GM10248 (cell line): ENCODE results near the gene EIF4EBP3.
"Not testable (repeated sequence)": the region's sequence is repeated elsewhere in the genome, so short reads cannot be mapped to it uniquely, and the experiment has no call there.

Experiments
- CTCF ChIA-PET: fragments of 300-600 bp; sonication (Branson Sonifier 250); formaldehyde crosslinking; extraction: SDS; loops from one replicate; lab custom pipeline; 2021; ENCODE audit warnings: antibody characterized with exemption; lab: Yijun Ruan, JAX
- POLR2A ChIA-PET: fragments of 350-650 bp; sonication (Branson Sonifier 250); formaldehyde crosslinking; extraction: SDS; loops from one replicate; lab custom pipeline; 2020; ENCODE audit warnings: antibody characterized with exemption; lab: Yijun Ruan, JAX
- DNase-seq: peaks from one replicate; pipeline ENCODE4 v3.0.0; 2012; ENCODE audit errors: extremely low spot score
- CTCF ChIP-seq: IDR thresholded peaks from 2 replicates; pipeline ENCODE4 v1.5.1; 2012; ENCODE audit warnings: mild to moderate bottlenecking, low read depth; ENCODE audit errors: extremely low read depth, missing control alignments, control extremely low read depth

EIF4EBP3 gene

GRCh38 chr5:140591747-140592372, 44.4 kb downstream of the EIF4EBP3 start:
- TF ChIP-seq CTCF: no peak
- ChIA-PET CTCF (interaction anchor here (0.8 to 1.3 kb wide), 2 partner anchors 27 to 39 kb away, joined by 3 read pairs; no protein-coding TSS in a partner anchor), POLR2A (no interaction called here)
- no peak for DNase-seq

- POLR2A ChIA-PET, DNase-seq, CTCF ChIA-PET: not testable (repeated sequence)
These were observed 45.6 kb downstream of the EIF4EBP3 start for GRCh38 chr5:140593070-140593469.

GRCh38 chr5:140594169-140594568, 46.7 kb downstream of the EIF4EBP3 start:
- ChIA-PET CTCF (interaction anchor here (1.1 kb wide), 1 partner anchor 221 kb away, joined by 3 read pairs; no protein-coding TSS in a partner anchor), POLR2A (no interaction called here)
- no peak for DNase-seq
- no peak for TF ChIP-seq CTCF

- DNase-seq: no peak
- ChIA-PET POLR2A (no interaction called here), CTCF (interaction anchor here (1.7 kb wide), 1 partner anchor 13 kb away, joined by 5 read pairs; no protein-coding TSS in a partner anchor)
- TF ChIP-seq CTCF: no peak
These were observed 48.3 kb downstream of the EIF4EBP3 start for GRCh38 chr5:140595538-140596300.

GRCh38 chr5:140596321-140596741, 48.9 kb downstream of the EIF4EBP3 start:
- TF ChIP-seq CTCF: no peak
- ChIA-PET CTCF (interaction anchor here (1.7 kb wide), 1 partner anchor 12 kb away, joined by 5 read pairs; no protein-coding TSS in a partner anchor), POLR2A (no interaction called here)
- no peak for DNase-seq

- POLR2A ChIA-PET: no interaction called here
- TF ChIP-seq CTCF: no peak
- DNase-seq: no peak
- CTCF ChIA-PET: no interaction called here
These were observed 51.4 kb downstream of the EIF4EBP3 start for GRCh38 chr5:140598836-140599235.
